AG04449 (cell line): ENCODE results near the gene GPR176.
"Not testable (repeated sequence)": the region's sequence is repeated elsewhere in the genome, so short reads cannot be mapped to it uniquely, and the experiment has no call there.

Experiments used
- CTCF ChIA-PET: fragments of 350-600 bp; formaldehyde crosslinking; extraction: SDS; loops from one replicate; lab custom pipeline; 2021; ENCODE audit warnings: antibody characterized with exemption; lab: Yijun Ruan, JAX
- POLR2A ChIA-PET: fragments of 400-600, 350-600 bp; formaldehyde crosslinking; extraction: SDS; loops from one replicate; lab custom pipeline; 2020; ENCODE audit warnings: antibody characterized with exemption, inconsistent platforms; lab: Yijun Ruan, JAX
- DNase-seq: peaks from one replicate; pipeline ENCODE4 v3.0.0-alpha.2; 2010; ENCODE audit warnings: low read depth, low spot score
- H3K4me3 ChIP-seq: 2 replicates; pipeline ENCODE4 v1.5.1; 2011; ENCODE audit warnings: low read depth, mild to moderate bottlenecking, control low read depth, low read length
- CTCF ChIP-seq: IDR thresholded peaks from one replicate; pipeline ENCODE4 v1.5.1; 2011; ENCODE audit warnings: mild to moderate bottlenecking, moderate library complexity, low read length, control low read depth, inconsistent platforms; ENCODE audit not compliant: insufficient read depth; ENCODE audit errors: missing control alignments

GPR176 gene

GRCh38 chr15:39896846-39897245, 23.2 kb downstream of the GPR176 start:
- CTCF ChIA-PET = interaction anchor here (2.4 kb wide), 1 partner anchor 9 kb away, joined by 10 read pairs; no protein-coding TSS in a partner anchor
- POLR2A ChIA-PET = no interaction called here
- peak; percentile 69 for DNase-seq
- TF ChIP-seq CTCF = no peak
- no peak overlapping the region for H3K4me3 ChIP-seq

- ChIA-PET CTCF (no interaction called here), POLR2A (no interaction called here)
- TF ChIP-seq CTCF = no peak
- DNase-seq = no peak
- no peak overlapping the region for H3K4me3 ChIP-seq
Measured at GRCh38 chr15:39896101-39896500, 24.0 kb downstream of the GPR176 start.

GRCh38 chr15:39893051-39893450, 27.0 kb downstream of the GPR176 start:
- POLR2A ChIA-PET, H3K4me3 ChIP-seq, DNase-seq, CTCF ChIA-PET: not testable (repeated sequence)

- no peak overlapping the region for H3K4me3 ChIP-seq
- ChIA-PET CTCF (no interaction called here), POLR2A (no interaction called here)
- DNase-seq = no peak
- TF ChIP-seq CTCF = no peak
Measured at GRCh38 chr15:39892418-39892817, 27.6 kb downstream of the GPR176 start.

- no peak overlapping the region for H3K4me3 ChIP-seq
- no peak for DNase-seq
- ChIA-PET POLR2A (interaction anchor here (0.6 kb wide), 1 partner anchor 995 kb away, joined by 3 read pairs; no protein-coding TSS in a partner anchor), CTCF (interaction anchor here (0.7 to 2.1 kb wide), 5 partner anchors 14 to 105 kb away, joined by 3 to 5 read pairs (median 3); no protein-coding TSS in a partner anchor)
- no peak for TF ChIP-seq CTCF
Measured at GRCh38 chr15:39890621-39891020, 29.4 kb downstream of the GPR176 start.

GRCh38 chr15:39889601-39890000, 30.5 kb downstream of the GPR176 start:
- no peak for TF ChIP-seq CTCF
- ChIA-PET POLR2A (no interaction called here), CTCF (interaction anchor here (2.3 to 2.4 kb wide), 2 partner anchors 8 to 16 kb away, joined by 8 to 10 read pairs; no protein-coding TSS in a partner anchor)
- DNase-seq = no peak
- H3K4me3 ChIP-seq = no peak overlapping the region

- DNase-seq = no peak
- no peak overlapping the region for H3K4me3 ChIP-seq
- POLR2A ChIA-PET = no interaction called here
- CTCF ChIA-PET = interaction anchor here (1.2 to 2.4 kb wide), 6 partner anchors 9 to 114 kb away, joined by 3 to 10 read pairs (median 8); no protein-coding TSS in a partner anchor
- no peak for TF ChIP-seq CTCF
Measured at GRCh38 chr15:39888809-39889208, 31.3 kb downstream of the GPR176 start.
